IPS DF 4.7 (cell line): ENCODE measurements around the gene MSMO1.

Experiments
- DNase-seq: peaks from one replicate; pipeline ENCODE4 v3.0.0-alpha.2; 2013; ENCODE audit warnings: low spot score; ENCODE audit errors: extremely low read depth

Gene MSMO1

DNA sequence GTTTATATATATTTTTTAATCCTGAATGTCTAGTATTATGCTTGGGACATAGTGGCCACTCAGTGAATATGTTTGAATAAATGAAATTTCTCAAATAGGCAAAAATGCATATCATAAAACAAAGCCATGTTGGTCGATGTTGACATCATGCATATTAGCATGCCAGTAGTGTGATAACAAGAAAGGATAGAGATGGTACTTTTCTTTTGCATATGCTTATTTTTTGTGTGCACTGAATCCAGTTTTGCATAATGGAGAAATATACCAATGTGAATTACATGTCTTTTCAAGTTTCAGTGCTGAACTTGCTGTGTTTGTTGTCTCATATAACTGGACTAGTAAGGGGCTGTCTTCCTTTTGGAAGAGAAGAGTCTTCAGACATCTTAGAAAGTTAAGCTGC is 58.9 kb downstream of the MSMO1 start:
- no peak for DNase-seq

DNA sequence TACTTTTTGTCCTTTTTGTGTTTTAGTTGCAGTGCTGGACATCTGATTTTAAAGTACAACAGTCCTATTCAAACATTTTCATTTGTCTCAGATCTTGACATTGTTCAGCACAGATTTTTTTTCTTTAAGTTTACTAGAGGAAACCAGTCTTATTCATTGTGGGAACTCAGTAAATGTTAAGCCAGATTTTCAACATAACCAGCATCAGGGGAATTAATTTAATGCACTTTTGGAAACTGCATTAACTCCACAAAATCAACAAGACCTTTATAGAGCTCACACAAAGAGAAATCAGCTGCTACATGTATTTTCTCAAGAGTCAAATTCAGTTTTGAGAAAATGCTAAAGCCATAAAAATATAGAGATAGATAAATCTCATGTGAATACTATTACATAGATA is 61.3 kb downstream of the MSMO1 start:
- DNase-seq = no peak
